GM21447 (cell line): ENCODE measurements around the gene CHST1.

Experiments
- ATAC-seq: cut with Tn5 transposase; IDR thresholded peaks from one replicate; pipeline ENCODE4 v1.9.1; 2021; ENCODE audit not compliant: unreplicated experiment

Gene CHST1

DNA sequence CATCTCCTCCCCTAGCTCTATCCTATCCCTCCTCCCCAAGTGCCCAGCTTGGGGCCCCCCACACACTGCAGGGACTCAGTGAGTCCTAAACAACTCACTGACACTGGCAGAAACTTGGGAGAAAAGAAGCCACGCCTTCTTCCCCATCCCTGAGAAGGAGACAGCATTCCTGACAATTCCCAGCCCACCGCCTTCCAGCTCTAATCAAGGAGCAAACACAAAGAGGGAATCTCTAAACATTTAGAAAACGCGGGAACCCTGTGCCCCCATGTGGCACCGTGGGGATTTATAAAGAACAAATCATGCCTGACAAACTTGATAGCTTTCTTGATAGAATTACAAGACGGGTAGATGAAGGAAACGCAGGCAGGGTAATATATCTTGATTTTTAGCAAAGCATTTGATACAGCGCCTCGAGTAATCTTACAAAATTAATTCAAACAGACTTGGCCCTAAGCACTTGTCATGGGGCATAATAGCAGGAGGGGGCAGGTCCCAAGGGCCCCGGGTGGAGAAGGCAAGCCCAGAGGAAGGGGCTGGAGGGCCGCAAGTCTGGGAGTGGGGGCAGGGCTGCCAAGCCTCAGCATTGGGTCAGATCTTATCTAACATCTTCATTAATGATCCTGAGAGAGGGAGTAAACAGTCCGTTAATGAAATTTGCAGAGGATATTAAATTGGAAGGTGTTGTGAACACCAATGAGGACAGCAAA, 4.5 kb downstream of the CHST1 start:
- no peak for ATAC-seq

DNA sequence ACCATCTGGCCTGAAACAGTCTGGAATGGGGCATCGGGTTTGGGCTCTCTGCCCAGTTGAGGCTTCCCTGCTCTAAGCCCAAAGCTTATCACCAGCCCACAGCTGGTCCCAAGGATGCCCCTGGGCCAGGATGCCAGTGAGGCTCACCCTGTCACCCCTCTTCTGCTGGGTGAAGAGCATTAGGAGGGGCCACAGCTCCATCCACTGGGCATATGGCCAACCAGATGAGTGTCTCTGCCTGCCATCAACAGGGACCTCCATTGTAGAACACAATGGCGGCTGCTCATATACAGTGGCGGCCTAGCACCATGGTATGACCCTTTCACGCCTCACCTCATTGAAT, 5.6 kb downstream of the CHST1 start:
- ATAC-seq: no peak

DNA sequence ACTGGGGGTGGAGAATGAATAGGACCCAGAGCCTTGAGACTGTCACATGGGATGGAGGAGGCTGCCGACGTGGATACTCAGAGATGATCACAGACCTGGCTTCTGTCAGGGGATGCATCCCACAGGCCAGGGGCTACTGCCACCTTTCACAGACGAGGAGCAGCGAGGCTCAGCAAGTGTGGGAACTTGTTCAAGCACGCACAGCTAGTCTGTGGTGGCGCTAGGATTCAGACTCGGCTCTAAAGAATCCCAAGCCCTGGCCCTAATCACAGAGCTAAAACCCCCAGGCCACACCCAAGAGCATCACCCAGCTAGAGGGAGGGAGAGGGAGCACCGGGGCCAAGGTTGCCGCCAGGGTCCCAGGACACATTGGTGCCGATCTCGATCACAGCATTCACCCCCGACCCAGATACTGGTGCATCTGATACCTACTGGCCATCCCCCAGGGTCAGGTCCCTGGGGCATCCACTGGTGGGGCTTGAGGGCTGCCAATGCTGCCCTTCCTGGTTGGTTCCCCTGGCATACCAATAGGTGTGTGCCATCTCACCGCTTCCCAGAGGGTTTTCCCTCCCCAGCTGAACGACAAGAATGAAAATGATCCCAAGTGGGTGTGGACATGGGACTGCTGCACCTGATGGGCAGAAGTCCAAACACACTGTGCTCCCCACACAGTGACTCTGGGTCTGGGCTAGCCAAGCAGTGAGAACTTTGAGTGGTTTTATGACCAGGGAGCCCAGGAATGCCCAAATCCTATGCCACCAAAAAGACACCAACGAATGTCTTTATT, 6.2 kb downstream of the CHST1 start:
- ATAC-seq: no peak

DNA sequence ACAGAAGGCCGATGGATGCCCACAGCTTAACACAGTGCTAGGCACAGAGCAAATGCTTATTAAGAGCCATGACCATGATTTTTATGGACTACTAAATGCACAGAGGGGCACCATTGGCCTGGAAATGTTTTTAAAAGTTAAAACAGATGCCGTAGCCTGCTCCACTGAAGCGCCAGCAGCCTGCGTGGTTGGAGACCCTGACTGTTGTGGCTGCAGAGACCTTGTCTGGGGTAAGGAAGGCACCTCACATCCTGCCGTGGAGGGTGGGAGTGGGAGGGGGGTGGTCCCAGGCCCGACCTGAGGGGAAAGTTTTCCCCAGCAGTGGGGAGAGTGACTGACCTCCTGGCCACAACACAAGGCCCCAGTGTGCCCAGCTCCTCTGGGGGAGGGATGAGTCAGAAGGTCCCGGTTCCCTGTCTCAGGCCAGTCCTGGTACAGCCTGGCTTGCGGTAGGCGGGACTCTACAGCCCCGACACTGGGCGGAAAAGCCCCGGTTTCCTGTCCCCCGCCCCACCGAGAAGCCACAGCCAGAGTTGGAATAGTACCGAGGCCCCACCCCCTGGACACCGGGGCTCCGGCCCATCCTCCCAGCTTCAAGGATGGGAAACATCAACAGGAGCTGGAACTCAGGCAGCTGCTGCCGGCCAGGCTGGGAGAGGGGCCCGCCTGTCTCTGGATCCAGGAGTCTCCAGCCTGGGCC, 7.0 kb downstream of the CHST1 start:
- no peak for ATAC-seq

DNA sequence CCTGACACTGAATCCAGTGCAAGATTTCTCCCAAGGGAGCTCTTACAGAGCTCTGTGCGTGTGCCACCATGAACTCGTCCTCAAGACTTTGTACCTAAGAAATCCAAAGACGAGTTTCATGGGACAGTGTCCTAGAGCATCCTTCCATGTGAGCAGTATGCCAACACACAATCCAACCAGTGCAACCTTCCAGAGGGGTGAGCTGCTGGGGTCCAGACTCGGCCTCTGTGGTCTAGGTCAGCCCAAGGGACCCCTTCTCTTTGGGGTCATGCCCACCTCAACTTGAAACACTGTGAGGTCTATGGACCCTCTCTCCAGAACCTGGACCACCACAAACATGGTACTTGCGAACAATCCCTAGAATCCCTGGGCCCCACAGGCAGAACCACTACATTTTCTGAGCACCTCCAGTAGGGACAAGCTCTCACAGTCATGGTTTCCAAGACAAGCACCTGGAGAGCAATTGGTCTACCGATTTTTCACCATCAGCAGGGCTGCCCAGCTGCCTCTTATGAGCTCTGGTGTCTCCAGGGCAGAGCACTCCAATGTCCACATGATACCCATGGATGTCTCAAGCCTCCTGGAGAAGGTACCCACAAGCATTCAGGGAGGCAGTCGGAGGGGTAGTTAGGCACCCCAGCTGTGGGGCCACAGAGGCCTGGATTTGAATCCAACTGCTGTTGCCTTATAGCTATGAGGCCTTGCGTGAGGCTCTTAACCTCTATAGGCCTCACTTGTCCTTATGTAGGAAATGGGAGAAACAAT, 7.7 kb downstream of the CHST1 start:
- no peak for ATAC-seq

DNA sequence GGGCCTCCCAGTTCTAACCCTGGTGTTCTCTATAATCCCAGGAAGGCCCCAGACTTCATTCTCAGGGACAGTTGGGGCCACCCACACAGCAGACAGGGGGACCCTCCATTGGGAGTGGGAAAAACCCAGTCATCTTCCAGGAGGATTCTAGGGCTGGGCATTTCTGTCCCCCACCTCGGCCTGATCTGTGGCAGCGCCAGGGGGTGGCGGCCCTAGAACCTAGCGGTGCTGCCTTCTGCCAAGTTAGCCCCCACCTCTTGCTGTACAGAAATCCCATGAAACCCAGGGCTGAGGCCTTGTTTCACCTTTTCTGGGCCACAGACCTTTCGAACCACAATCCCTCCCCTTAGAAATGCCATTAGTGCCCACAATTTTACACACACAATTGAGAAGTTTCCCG, 9.6 kb downstream of the CHST1 start:
- no peak for ATAC-seq

DNA sequence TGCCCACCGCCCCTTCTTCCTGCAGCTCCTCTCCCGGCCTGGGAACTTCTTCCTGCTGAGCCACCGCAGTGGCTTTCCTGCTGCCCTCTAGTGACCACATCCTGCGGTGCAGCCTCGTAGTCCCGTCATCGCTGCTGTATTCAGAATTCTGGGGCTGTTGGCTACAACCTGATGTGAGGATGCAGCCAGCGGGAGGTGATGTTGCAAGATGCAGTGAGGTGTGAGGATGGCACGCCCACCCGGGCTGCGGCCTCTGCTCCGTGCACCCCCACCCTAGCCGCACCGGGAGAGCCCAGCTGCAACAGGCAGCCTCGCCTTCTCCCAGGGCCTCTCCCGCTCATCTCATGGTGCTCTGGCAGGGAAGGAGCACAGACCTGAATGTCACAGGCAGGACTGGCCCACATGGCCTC, 10.1 kb downstream of the CHST1 start:
- peak; percentile 57 for ATAC-seq

DNA sequence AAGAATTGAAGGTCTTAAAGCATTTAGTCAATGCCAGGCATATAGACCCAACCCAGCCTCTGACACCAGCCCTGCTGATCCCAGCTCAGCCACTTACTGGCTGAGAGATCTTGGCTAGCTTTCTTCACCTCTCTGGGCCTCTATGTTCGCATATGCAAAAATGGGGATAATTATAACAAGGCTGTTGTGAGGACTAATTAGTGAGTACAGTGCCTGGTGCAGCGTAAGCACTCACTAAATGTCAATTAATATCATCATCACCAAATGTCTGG, 10.5 kb downstream of the CHST1 start:
- ATAC-seq: no peak

DNA sequence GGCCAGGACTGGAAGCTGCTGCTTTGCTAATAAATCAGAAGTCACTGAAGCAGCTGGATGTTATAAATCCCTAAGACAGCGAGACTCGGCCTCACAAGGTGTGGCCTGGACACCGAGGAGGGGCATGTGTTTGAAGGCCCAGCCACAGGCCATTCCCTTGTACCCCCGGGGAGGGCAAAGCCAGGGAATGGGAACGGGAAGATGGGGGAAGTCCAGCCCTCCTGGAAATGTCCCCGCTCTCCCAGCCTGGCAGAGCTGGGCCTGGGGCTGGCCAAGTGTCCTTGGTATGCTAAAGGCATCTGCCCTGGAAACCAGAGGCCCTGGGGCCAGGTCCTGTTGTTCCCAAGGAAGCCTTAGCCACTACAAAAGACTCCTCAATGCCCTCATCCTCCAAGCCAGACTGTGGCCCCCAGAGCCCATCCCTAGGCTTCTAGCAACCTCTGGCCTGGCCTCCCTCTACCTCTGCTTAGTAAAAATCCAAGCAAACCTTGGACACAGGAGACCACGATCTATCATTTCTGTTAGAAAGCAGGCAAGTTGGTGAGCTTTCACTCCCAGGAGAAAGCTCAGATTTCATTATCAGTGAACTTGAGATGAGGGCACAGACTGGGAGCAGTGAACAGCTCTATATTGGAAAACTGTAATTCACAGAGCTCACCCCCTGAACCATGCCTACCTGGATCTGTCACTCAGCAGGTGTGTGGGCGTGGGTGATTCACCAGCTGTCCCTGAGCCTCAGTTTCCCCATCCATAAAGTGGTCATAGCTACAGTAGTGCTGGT, 11.0 kb downstream of the CHST1 start:
- ATAC-seq: no peak

DNA sequence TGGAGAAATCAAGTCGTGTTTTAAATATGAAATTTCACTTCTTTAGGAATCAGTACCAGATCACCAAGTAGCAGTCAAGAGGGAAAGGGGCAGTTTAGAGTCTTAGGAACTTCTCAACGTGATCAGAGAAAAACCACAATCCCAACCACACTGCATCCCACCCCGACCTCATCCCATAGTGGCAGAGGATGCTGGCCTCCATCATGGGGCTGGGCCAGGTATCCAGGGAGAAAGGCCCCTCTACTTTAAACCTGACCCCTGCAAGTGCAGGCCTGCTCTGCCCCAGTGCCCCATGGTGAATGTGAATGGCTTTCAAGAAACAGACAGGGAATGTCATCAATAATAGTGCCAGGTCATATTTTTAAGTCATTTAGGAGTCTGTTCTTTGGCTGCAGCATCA, 12.1 kb downstream of the CHST1 start:
- no peak for ATAC-seq

DNA sequence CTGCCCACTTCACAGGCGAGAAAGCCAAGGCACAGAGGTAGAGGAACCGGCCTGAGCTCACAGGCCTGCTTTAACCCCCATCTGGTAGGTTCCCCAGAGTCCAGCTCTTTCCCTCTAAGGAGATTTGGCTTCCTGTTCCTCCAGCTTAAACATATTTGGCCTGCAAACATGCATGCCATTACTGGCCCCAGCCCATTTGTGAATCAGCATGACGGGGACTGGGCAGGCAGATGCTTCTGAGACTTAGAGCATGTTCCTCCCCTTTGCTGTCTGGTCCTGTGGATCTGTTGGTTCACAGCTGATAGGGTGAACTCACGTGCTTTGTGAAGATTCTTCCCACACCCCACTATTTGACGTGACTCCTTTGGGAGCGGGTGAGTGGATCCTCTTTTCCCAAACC, 12.6 kb downstream of the CHST1 start:
- no peak for ATAC-seq

DNA sequence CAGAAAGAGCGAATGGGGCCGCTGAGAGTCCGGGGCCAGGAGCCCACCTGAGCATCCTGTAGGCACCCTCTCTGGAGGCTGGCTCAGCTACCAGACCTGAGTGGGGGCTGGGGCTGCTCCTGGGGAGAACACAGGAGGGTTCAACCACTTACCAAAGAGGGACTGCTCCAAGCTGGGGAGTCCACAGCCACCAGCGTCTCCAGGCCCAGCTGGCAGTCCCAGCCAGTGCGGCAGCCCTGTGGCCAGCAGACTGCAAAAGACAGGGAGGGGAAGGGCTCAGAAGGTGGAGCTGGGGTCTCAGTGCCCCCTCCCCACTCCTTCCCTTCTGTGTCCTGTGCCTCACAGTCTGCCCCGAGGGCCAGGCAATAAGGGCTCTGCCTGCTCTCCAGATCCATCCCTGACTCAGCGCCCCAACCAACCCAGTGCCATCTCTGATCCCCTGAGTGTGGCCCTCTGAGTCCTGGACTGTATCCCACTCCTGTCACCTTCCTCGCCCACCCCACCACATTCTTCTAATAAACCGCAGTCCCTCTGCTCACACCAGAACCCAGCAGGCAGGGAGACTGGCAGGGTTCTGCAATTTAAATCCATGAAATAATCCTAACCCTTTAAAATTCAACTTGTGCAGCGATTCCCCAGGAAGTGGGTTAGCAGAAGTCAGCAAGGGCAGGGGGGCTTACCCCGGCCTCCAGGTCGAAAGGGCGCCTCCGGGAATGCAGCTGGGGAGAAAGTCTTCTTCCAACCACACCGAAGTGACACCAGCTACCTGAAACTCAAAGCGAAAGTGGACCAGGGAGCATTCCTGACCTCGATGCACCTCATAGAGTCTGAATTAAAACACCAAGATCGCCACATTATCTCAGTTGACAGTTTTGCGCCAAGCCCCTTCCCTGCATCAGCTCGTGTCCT, 13.3 kb downstream of the CHST1 start:
- ATAC-seq: no peak

DNA sequence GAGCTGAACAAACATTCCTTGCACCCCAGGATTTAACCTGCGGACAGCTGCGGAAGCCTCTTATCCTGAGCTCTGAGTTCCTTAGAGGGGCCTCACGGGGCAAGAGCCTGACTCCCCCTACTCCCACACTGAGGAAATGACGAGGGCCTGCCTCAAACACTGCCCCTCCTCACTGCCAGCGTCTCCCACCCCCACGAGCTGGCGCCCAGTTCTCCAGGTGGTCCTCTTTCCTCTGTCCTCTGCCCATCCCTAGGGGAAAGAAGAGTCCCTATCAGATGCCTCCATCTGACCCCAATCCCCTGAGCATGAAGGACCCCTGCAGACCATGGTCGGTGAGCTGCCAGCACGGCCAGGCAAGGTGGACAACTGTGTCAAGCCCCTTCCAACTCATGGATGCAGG, 14.3 kb downstream of the CHST1 start:
- ATAC-seq: no peak

DNA sequence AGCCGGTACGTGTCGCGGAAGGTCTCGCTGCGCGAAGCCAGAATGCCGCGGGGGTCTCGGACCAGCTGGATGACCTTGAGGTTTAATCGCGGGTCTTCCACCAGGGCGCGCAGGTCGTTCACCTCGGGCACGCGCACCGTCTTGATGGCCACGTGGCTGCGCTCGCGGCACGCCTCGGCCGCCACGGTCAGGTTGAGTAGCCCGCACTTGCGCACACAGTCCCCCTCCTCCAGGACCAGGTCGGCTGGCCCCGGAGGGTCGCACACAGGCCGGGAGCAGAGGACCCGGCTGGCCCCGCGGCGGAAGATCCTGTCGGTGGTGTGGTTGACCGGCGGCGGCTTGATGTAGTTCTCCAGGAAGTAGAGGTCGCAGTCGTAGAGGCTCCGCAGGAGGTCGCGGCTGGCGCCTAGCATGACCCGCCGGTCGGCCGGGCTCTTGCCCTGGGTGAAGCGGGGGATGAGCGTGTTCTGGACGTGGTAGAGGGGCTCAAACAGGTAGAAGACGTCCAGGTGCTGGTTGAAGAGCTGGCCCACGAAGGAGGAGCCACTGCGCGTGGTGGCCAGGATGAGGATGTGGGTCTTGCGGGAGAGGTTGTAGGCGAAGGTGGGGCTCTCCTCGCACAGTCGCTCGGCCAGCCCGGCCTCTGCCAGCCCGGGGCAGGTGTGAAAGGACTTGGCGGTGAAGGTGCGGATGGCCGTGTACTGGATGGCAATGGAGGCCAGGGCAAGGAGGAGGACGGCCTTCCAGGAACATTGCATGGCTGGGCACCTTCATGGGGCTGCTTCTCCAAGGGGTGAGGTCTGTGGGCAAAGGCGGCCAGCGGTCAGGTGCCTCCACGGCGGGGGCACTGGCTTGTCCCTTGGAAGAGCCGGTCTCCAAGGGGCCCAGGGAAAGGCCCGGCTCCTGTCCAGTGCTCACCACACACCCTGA, 15.0 kb downstream of the CHST1 start:
- no peak for ATAC-seq

DNA sequence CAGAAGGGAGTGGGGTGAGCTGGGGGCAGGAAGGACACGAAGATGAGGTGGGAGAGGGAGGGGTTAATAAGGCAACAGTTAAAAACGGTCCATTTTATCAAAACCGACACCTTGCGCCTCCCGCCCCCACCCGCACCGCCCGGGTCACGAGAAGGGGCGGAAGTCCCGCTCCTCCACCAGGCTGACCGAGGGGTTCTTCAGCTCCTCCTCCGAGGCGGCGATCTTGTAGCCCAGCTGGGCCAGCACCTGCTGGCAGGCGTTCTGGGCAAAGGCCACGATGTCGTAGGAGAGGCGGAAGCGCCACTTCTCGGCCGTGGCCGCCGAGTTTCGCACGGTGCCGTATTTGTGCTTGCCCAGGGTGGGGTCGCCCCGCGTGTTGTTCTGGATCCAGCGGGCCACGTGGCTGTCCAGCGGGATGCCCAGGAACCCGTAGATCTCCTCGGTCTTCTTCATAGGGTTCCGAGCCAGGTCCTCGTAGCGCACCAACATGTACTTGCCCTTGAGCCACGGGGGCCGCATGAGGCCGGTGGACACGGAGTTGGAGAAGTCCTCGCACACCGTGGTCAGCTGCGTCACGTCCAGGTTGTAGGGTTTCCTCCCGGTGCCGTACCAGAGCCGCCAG, 15.8 kb downstream of the CHST1 start:
- no peak for ATAC-seq

DNA sequence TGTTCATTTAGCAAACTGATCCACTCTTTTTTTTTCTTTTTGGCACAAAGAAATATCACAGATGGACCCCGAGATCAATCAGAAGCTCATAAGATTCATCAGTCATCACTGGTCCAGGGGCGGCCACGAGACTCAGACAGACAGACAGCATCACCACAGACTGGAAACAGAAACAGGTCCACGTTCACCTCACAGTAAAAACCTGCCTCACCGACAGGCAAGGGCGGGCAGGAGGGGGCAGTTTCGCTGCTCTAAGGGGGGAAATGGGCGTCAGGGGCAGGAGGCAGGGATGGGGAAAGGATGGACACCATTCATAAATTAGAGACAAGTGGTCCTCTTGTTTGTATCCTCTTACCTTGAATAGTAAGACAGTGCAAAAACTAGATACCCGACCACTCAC, 16.5 kb downstream of the CHST1 start:
- no peak for ATAC-seq

DNA sequence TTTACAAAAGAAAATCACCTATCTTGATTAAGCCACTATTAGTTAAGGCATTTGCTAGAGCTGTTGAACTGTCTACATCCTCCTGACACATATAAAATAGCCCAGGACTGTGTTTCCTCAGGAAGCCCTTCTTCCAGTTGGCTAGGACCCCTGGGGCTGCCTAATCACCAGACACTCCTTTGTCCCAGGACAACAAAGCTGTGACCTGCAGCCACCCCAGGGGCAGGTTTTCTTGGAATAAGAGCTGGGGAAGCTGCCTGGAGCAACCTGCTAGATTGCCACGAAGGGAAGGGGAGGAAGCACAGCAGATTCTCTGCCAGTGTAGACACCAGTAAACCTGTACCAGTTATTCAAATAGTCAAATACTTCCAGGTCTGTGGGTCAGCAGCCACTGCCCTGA, 17.6 kb downstream of the CHST1 start:
- no peak for ATAC-seq

DNA sequence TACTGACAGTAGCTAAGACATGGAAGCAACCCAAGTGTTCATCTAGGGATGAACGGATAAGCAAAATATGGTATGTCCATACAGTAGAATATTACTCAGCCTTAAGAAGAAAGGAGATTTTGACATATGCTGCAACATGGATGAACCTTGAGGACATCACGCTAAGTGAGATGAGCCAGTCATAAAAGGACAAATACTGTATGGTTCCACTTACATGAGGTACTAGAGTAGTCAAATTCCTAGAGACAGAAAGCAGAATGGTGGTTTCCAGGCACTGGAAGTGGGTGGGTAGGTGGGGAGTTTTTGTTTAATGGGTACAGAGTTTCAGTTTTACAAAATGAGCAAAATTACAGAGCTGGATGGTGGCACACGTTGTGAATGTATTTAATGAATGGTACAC, 18.1 kb downstream of the CHST1 start:
- ATAC-seq: no peak
